Stimulated activated naive CD4-positive, alpha-beta T cell (primary cell): ENCODE results near the gene GRB7.
A peak's percentile ranks its signal among the peaks of the same experiment; 100 is the strongest.
"Not testable (repeated sequence)": the region's sequence is repeated elsewhere in the genome, so short reads cannot be mapped to it uniquely, and the experiment has no call there.

Experiments used
- DNase-seq, 6 experiments: peaks; one replicate each; lab custom pipeline; 2025; lab: John Stamatoyannopoulos, UW

Gene GRB7

DNA sequence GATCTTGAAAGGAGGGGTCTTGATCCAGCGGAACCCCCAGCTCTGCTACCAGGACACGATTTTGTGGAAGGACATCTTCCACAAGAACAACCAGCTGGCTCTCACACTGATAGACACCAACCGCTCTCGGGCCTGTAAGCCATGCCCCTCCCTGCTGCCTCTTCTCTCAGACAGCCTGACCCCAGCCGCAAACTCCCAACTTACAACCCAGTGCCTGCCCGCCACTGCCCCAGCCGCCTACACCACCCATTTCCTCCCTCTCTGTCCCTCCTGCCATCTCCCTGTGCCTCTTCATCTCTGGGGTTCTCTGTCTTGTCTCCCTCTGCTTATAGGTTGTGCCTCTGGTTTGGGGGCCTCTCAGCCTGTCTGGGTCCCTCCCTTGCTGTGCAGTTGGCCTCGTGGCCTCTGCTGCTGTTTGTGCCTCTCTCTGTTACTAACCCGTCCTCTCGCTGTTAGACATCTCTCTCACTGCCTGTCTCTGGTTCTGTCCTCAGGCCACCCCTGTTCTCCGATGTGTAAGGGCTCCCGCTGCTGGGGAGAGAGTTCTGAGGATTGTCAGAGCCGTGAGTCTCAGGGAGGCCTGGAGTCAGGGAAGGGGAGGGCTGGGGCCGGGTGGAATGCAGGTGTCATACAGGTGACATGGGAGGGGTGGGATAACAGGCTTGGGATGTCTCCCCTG, 28.3 kb upstream of the GRB7 start:
- DNase-seq, result no peak

DNA sequence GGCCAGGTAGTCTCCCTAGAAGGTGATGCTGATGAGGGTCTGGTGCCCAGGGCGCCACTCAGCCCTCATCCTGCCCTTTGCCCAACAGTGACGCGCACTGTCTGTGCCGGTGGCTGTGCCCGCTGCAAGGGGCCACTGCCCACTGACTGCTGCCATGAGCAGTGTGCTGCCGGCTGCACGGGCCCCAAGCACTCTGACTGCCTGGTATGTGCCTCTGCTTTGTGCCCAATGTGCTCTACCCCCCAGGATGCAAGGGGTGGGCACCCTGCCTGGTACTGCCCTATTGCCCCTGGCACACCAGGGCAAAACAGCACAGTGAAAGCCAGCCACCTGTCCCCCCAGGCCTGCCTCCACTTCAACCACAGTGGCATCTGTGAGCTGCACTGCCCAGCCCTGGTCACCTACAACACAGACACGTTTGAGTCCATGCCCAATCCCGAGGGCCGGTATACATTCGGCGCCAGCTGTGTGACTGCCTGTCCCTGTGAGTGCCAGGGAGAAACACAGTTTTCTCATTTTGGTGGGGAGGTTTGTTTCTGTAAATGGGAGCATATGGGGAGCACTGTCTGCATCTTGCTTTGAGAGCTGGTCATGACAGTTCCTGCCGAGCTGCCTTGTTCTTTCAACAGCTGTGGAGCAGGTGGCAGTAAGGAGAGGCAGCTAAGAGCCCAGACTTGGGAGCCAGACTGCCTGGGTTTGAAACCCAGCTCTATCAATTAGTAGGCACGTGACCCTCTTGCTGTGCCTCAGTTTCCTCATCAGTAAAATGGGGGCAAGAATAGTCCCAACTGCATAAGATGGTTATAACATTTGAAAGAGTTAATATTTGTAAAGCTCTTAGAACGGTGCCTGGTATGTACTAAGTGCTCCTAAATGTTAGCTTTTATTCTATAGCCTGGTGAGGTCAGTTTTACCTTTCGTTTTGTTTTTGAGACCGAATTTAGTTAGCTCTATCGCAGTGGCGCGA, 27.5 kb upstream of the GRB7 start:
- DNase-seq, result no peak

DNA sequence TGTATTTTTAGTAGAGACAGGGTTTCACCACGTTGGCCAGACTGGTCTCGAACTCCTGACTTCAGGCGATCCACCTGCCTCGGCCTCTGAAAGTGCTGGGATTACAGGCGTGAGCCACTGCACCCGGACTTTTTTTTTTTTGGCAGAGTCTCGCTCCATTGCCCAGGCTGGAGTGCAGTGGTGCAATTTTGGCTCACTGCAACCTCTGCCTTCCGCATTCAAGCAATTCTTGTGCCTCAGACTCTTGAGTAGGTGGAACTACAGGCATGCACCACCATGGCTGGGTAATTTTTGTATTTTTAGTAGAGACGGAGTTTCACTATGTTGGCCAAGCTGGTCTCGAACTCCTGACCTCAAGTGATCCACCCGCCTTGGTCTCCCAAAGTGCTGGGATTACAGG, 26.7 kb upstream of the GRB7 start:
- DNase-seq, result not testable (repeated sequence)

DNA sequence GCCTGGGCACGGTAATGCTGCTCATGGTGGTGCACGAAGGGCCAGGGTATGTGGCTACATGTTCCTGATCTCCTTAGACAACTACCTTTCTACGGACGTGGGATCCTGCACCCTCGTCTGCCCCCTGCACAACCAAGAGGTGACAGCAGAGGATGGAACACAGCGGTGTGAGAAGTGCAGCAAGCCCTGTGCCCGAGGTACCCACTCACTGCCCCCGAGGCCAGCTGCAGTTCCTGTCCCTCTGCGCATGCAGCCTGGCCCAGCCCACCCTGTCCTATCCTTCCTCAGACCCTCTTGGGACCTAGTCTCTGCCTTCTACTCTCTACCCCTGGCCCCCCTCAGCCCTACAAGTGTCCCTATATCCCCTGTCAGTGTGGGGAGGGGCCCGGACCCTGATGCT, 25.9 kb upstream of the GRB7 start:
- DNase-seq, result no peak

DNA sequence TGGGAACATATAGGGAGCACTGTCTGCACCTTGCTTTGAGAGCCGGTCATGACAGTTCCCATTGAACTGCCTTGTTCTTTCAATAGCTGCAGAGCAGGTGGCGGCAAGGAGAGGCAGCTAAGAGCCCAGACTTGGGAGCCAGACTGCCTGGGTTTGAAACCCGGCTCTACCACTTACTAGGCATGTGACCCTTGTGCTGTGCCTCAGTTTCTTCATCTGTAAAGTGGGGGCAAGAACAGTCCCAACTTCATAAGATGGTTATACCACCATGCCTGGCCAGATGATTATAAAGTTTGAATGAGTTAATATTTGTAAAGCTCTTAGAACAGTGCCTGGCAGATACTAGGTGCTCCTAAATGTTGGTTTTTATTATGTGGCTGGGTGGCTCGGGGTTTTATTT, 23.5 kb upstream of the GRB7 start:
- no peak for DNase-seq

DNA sequence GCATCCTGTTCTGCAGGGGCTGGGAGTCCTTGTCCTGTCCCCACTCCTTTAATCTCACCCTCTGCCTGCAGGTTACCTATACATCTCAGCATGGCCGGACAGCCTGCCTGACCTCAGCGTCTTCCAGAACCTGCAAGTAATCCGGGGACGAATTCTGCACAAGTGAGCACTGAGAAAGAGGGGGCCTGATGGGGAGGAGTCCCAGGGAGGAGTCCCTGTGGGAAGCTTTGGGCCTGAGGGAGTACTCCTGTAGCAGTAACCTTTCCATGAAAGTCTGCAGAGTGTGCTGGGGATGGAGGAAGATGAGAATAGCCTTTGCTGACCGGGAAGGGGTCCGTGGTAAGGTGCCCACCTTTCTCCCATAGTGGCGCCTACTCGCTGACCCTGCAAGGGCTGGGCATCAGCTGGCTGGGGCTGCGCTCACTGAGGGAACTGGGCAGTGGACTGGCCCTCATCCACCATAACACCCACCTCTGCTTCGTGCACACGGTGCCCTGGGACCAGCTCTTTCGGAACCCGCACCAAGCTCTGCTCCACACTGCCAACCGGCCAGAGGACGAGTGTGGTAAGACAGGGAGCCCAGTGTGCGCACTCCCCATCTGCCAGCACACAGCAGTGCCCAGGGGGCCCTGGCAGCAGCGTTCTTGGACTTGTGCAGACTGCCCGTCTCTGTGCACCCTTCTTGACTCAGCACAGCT, 22.2 kb upstream of the GRB7 start:
- DNase-seq, result no peak

DNA sequence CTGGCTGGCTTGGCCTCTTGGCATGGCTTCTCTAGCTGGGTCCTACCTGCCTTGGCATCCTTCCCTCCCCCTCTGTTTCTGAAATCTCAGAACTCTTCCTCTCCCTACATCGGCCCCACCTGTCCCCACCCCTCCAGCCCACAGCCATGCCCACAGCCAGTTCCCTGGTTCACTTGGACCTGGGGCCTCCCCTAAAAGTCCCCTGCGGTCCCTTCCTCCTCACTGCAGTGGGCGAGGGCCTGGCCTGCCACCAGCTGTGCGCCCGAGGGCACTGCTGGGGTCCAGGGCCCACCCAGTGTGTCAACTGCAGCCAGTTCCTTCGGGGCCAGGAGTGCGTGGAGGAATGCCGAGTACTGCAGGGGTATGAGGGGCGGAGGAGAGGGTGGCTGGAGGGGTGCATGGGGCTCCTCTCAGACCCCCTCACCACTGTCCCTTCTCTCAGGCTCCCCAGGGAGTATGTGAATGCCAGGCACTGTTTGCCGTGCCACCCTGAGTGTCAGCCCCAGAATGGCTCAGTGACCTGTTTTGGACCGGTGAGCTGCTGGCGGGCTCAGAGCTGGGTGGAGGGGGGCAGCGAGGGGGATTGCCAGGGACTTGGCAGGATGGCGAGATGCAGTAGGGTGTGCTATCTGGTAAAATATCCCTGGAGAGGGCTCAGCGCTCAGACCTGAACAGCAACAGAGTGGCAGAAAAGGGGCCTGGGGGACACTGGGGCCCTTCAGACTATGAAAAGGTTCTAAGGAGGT, 21.5 kb upstream of the GRB7 start:
- no peak for DNase-seq

DNA sequence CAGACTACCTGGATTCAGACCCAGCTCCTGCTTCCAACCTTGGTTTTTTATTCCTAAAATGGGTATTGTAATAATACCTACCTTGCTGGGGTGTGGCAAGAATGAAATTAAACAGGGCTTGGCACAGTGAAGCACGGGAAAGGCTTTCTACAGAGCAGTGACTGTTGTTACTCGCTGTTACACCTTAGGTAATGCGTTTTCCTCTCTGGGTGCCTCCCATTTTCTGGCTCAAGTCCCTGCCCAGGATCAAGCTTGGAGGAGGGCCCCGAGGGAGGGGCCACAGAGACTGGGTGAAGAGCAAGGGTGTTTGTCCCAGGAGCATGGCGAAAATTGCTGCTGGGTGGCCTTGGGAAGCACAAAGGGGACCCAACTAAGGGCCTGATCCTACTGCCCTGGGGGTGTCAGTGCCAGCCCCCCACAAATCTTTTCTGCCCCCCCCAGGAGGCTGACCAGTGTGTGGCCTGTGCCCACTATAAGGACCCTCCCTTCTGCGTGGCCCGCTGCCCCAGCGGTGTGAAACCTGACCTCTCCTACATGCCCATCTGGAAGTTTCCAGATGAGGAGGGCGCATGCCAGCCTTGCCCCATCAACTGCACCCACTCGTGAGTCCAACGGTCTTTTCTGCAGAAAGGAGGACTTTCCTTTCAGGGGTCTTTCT, 20.7 kb upstream of the GRB7 start:
- no peak for DNase-seq

DNA sequence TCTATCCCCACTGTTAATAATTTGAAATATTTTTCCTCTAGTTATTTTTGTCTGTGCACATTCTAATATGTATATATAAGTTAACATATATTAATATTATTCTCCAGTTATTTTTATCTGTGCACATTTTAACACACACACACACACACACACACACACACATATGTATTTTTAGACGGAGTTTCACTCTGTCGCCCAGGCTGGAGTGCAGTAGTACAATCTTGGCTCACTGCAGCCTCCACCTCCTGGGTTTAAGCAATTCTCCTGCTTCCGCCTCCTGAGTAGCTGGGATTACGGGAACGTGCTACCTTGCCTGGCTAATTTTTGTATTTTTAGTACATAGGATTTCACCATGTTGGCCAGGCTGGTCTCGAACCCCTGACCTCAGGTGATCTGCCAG, 20.1 kb upstream of the GRB7 start:
- DNase-seq, result no peak

DNA sequence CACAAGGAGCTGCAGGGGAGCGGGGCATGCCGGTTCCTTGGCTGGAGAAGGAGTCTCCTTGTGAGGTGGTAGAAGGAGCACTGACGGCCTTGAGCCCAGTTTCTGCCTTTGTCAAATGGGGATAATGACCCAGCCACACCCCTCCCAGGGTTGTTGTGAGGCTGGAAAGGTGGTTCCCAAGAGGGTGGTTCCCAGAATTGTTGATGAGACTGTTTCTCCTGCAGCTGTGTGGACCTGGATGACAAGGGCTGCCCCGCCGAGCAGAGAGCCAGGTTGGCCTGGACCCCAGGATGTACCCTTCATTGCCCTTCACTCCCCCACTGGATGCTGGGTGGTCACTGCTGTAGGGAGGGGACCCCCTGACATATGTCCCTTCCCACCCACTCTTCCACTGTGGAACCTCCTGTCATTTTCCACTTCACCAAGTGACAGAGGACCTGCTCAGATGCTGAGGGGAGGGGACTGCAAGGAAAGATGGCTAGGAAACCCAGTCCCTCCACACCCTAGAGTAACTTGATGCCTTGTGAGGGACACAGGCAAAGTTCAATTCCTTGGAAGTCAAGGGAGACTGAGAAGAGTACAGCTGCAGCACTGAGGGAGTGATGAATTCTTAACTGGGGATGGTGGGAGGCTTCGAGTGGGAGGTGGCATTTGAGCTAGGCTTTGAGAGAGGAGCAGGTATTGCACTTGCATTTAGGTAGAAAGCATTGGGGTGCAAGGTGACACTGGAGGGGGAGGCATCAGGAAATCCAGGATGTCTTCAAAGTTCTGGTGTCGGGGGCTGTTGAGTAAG, 18.0 kb upstream of the GRB7 start:
- no peak for DNase-seq

DNA sequence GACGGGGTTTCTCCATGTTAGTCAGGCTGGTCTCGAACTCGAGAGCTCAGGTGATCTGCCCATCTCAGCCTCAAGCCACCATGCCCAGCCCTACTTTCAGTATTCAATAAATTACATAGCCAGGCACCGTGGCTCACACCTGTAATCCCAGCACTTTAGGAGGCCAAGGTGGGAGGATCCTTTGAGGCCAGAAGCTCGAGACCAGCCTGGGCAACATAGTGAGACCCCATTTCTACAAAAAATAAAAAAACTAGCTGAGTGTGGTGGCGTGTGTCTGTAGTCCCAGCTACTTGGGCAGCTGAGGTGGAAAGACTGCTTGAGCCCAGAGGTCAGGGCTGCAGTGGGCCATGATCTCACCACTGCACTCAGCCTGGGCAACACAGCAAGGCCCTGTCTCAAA, 15.6 kb upstream of the GRB7 start:
- no peak for DNase-seq

DNA sequence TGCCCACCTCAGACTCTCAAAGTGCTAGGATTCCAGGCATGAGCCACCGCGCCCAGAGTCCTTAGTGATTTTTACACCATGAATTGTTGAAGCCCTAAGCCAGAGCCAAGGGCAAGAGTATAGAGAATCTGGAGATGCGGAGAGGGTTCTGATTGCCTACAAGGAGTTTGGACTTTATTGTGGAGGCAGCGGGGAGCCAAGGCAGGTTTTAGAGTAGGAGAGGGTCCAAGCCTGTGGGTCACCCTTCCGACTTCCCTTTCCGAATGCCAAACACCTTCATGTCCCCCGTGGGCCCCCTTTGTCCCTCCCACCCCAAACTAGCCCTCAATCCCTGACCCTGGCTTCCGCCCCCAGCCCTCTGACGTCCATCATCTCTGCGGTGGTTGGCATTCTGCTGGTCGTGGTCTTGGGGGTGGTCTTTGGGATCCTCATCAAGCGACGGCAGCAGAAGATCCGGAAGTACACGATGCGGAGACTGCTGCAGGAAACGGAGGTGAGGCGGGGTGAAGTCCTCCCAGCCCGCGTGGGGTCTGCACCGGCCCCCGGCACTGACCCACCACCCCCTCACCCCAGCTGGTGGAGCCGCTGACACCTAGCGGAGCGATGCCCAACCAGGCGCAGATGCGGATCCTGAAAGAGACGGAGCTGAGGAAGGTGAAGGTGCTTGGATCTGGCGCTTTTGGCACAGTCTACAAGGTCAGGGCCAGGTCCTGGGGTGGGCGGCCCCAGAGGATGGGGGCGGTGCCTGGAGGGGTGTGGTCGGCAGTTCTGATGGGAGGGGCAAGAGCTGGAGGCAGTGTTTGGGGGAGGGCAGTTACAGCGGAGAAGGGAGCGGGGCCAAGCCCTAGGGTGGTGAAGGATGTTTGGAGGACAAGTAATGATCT, 14.5 kb upstream of the GRB7 start:
- DNase-seq, result no peak

DNA sequence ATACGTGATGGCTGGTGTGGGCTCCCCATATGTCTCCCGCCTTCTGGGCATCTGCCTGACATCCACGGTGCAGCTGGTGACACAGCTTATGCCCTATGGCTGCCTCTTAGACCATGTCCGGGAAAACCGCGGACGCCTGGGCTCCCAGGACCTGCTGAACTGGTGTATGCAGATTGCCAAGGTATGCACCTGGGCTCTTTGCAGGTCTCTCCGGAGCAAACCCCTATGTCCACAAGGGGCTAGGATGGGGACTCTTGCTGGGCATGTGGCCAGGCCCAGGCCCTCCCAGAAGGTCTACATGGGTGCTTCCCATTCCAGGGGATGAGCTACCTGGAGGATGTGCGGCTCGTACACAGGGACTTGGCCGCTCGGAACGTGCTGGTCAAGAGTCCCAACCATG, 13.0 kb upstream of the GRB7 start:
- no peak for DNase-seq

DNA sequence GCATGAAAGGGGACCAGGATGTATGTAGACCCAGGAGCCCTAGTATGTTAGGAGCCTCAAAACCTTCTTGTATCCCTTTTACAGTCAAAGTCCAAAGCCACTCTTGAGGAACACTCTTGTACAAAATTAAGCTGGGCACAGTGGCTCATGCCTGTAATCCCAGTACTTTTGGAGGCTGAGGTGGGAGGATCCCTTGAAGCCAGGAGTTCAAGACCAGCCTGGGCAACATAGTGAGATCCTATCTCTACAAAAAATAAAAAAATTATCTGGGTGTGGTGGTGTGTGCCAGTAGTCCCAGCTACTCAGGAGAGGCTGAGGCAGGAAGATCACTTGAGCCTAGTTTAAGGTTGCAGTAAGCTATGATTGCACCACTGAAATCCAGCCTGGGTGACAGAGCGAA, 11.8 kb upstream of the GRB7 start:
- not testable (repeated sequence) for DNase-seq

DNA sequence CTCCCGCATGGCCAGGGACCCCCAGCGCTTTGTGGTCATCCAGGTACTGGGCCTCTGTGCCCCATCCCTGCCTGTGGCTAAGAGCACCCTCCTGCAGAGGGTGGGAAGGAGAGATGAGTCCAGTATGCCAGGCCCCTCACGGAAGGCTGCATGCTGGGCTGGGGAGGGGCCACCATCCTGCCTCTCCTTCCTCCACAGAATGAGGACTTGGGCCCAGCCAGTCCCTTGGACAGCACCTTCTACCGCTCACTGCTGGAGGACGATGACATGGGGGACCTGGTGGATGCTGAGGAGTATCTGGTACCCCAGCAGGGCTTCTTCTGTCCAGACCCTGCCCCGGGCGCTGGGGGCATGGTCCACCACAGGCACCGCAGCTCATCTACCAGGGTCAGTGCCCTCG, 11.1 kb upstream of the GRB7 start:
- no peak for DNase-seq

DNA sequence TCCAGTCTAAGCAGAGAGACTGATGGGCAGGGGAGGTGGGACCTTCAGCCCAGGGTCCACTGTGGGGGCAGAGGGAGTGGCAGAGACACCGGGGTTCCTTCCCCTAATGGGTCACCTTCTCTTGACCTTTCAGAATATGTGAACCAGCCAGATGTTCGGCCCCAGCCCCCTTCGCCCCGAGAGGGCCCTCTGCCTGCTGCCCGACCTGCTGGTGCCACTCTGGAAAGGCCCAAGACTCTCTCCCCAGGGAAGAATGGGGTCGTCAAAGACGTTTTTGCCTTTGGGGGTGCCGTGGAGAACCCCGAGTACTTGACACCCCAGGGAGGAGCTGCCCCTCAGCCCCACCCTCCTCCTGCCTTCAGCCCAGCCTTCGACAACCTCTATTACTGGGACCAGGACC, 10.2 kb upstream of the GRB7 start:
- DNase-seq, result no peak

DNA sequence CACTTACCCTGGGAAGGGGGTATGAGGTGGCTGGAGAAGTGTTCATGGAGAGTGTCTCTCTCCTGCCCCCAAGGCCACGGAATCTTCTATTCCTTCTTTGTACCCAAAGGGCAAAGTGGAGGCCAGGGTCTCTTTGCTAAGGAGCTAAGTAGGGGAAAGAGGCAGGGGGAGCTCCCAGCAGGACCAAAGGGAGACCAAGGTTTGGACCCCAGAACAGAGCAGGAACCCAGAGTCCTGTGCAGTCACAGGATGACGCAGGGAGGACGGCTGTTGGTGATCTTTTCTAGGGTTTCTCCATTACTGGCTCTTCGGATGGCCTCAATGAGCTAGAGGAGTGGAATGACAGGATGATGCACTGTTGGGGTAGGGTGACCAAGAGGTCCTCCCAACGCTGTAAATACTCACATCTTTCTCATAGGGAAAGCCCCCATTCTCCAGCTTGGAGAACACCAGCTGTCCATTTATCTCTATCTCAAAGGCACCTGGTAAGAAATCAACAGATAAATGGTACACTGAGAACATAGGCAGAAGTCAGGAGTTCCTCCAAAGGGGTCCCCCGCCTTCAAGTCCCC, 8.4 kb upstream of the GRB7 start:
- no peak for DNase-seq

DNA sequence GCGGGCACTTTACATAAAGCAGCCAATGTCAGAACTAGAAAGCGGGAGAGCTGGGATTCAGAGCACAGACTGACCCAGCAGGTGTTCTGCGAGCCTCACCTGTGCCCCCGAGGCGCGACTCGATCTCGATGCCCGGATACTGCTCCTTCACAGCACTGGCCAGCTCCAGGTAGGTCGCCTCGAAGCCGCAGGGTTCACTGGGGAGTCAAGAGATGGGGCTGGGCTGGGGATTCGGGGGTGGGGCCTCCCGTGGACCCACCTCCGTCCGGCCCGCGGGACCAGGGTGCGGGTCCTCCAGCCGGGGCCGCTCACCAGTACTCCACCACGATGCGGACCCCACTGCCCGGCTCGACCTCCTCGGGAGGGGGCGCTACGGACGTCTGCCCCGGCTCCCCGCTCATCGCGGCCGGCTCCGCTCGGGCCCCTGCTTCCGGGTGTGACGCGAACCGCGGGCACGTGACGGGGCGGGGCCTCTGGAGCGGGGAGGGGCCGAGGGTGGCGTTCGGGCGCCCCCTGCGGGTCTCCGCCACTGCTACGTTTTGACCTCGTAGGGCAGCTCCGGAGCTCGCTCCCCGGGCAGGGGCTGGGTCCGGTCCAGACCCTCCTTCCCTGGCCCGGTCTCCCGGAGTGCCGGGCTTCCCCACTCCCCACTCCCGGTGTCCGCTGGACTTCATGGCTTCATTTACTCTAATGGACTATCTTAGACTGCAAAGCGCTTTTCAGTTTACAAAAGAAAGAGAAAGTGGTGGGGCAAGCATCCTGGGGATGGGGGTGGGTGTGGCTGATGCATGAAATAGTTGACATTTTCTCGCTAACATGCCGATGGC, 7.4 kb upstream of the GRB7 start, which contains the start of gene MIEN1:
MIEN1 (minus strand) TSS at position 438 of the 827 bp plus-strand sequence; CDS start at position 401, 37 bp downstream.
- DNase-seq, result peak; percentile 85 to 97 (median 91)
